ENCODE results near the gene GFPT1. TPM values are rescaled to one million over a fixed set of nuclear protein-coding genes. Genes with fewer than 3 reads are reported as not detected.
A peak's percentile ranks its signal among the peaks of the same experiment; 100 is the strongest.

Gene GFPT1
- total and polyA plus RNA-seq, 7 experiments from 2014 or later = 8.4 to 29.8 (median 15.6) TPM

DNA sequence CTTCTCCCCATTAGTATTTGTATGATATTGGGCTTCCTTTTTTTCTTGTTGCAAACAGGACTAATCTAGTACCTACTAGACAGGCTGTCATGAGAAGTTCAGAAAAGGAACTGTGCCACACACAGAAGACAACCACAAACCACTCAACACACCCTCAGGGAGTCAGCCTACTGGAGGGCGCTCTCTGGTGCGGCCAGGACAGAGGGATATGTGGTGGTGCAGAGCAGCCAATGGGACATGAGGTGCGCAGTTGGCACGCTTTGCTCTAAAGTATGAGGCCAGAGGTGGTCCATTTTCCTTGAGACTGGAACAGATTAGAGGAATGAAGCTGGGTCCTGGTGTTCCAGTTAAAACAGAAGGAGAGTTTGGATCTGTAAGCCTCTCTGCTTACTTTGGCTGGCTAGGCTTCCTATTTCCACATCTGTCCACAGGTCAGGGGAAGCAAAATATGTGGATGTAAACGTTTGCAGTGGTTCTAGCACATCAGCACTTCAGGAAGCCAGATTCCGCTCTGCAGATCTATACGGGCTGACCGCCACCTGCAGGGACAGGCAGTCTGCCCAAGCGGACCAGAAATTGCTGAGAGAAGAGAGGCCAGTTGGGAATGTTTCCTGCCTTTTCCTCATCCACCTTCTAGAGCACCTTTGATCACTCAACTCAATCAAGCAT lies 114.1 kb downstream of the GFPT1 start:
- ChIA-PET CTCF (no interaction called here), POLR2A (no interaction called here)
- Mint-ChIP-seq H3K9me3 (no peaks in the 10 kb centered on the region), H3K36me3 (no peaks in the 10 kb centered on the region), H3K4me1 (peaks cover 0 to 4% (median 0%) of the 10 kb centered on the region in 7 donors), H3K27me3 (peaks cover 42 to 51% (median 43%) of the 10 kb centered on the region in 5 donors), H3K27ac (no peak overlapping the region), H3K4me3 (no peak overlapping the region)
- no peak overlapping the region for H3K4me3 ChIP-seq (ENCODE audit: low read length)
- DNase-seq (no peak), ATAC-seq (peak; percentile 63)
- intact Hi-C loops (cut with micrococcal nuclease) = no loop called here
- H3K27me3 ChIP-seq (ENCODE audit: control insufficient read depth in 2 of 2, insufficient read depth in 2 of 2, low read length in 2 of 2) = no peaks in the 10 kb centered on the region
- H3K4me1 ChIP-seq (ENCODE audit: control insufficient read depth in 2 of 2, insufficient read depth in 2 of 2, low read length in 2 of 2) = no peaks in the 10 kb centered on the region
- H3K27ac ChIP-seq (ENCODE audit: low read depth, low read length) = no peak overlapping the region
- no peaks in the 10 kb centered on the region for H3K36me3 ChIP-seq (ENCODE audit: control insufficient read depth in 2 of 3, insufficient read depth in 3 of 3, low read length in 3 of 3)
- no peaks in the 10 kb centered on the region for H3K9me3 ChIP-seq (ENCODE audit: control insufficient read depth in 2 of 3, low read length in 3 of 3)

DNA sequence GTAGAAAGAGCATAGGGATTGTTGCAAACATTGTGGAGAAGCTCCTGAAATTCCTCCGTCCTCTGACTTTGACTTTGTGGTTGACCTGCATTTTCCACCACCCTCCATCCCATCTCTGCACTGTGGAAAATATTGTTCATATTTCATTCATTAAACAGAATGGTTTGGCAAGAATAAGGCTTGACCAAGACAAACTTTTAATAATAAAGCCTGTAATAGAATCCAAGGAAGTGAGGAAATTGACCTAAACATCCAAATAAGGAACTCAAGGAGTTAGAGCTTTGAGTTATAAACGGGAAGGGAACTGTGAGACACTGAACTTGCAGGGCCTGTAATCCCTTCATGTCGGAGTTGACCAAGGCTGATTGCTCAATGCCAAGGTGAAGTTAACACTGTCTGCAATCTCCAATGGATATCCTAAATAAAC lies 115.2 kb downstream of the GFPT1 start:
- H3K4me3 Mint-ChIP-seq = no peak overlapping the region
- ATAC-seq (no peak), DNase-seq (no peak)
- ChIA-PET CTCF (no interaction called here), POLR2A (no interaction called here)
- H3K4me1 Mint-ChIP-seq = peaks cover 0 to 4% (median 0%) of the 10 kb centered on the region in 7 donors
- Histone ChIP-seq H3K4me1 (ENCODE audit: control insufficient read depth in 2 of 2, insufficient read depth in 2 of 2, low read length in 2 of 2) (no peaks in the 10 kb centered on the region), H3K27me3 (ENCODE audit: control insufficient read depth in 2 of 2, insufficient read depth in 2 of 2, low read length in 2 of 2) (no peaks in the 10 kb centered on the region), H3K4me3 (ENCODE audit: low read length) (no peak overlapping the region), H3K9me3 (ENCODE audit: control insufficient read depth in 2 of 3, low read length in 3 of 3) (no peaks in the 10 kb centered on the region), H3K36me3 (ENCODE audit: control insufficient read depth in 2 of 3, insufficient read depth in 3 of 3, low read length in 3 of 3) (no peaks in the 10 kb centered on the region), H3K27ac (ENCODE audit: low read depth, low read length) (no peak overlapping the region)
- H3K9me3 Mint-ChIP-seq = no peaks in the 10 kb centered on the region
- no peak overlapping the region for H3K27ac Mint-ChIP-seq
- H3K27me3 Mint-ChIP-seq = peaks cover 42 to 45% (median 43%) of the 10 kb centered on the region in 5 donors
- no peaks in the 10 kb centered on the region for H3K36me3 Mint-ChIP-seq
- intact Hi-C loops (cut with micrococcal nuclease) = no loop called here

Other genes with a start within 250 kb of the GFPT1 start
- gene NFU1, start 50.2 kb upstream of the GFPT1 start, total RNA-seq = 10 to 100 TPM; 16.1 to 25.8 (median 22.6) TPM
- 10 to 100 TPM; 58.4 to 76.4 TPM for gene NFU1, start 50.2 kb upstream of the GFPT1 start, polyA plus RNA-seq

Data from naive thymus-derived CD4-positive, alpha-beta T cell (primary cell).